Stimulated activated CD4-positive, alpha-beta T cell treated with anti-CD3 and anti-CD28 coated beads, Interleukin-4, amount 100 ng/mL, for 24 hours (primary cell): ENCODE data around the gene NR2F1.

Experiments
- DNase-seq: peaks from one replicate; pipeline ENCODE4 v3.0.0-alpha.2; 2020

Gene NR2F1

GRCh38 chr5:93577854-93578812 is 4.9 kb upstream of the NR2F1 start:
- DNase-seq: no peak

DNA sequence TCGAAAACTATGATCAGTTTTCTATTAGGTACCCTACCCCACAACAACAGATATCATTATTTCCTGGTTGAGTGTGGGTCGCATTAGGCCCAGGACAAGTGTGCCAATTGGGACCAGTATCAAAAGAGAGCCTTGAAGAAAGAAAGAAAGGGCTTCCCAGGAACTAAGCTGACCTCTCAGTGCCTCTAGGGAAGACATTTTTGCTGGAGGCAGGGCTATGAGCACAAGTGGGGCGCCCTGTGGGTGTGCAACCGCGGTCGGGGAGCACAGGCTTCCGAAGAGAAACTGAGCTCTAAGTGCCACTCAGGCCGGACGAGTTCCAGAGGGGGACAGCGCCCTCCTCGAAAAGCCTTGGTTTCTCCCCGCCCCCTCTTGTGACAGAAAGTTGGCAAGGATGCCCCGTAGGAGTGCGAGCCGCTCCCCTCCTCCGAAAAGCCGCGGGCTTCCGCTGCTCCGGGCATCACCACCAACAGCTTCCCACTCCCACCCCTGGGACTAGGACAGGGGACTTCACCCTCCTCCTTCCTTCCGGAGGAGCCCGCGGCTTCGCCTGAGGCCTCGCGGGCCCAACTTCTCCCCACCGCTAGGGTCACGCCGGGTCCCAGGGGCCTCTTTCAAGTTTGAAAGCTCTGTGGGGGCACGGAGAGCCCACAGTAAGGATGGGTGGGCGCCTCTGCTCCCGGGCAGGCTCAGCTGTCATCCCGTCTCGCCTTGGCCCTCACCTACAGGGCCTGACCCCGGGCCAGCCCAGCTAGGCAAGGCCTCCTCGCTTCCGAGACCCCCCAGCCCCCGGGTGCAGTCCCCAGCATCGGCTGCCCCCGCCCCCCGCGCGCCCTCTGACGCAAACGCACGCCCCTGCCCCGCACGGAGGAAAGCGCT is 4.0 kb upstream of the NR2F1 start:
- no peak for DNase-seq

GRCh38 chr5:93579692-93580062 is 3.3 kb upstream of the NR2F1 start:
- DNase-seq: no peak

GRCh38 chr5:93580063-93580926 is 2.7 kb upstream of the NR2F1 start:
- no peak for DNase-seq

GRCh38 chr5:93580927-93581445 is 2.0 kb upstream of the NR2F1 start, which contains the start of gene NR2F1-AS1:
Gene NR2F1-AS1 (minus strand): TSS chr5:93581219.
- no peak for DNase-seq

DNA sequence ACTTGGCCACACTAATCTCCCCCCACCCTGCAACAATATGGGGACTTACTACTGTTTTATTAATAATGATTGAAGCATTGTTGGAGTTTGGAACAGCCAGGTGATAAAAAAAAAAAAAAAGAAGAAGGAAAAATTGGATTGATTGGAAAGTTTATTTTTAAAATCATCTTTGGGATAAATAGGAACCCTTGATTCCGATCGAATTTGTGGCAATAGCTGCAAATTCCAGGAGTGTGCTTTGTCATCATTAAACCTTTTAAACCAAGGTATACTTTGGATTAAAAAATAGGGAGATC is 907 bp upstream of the NR2F1 start:
- no peak for DNase-seq

GRCh38 chr5:93583439-93583767 is 381 bp downstream of the NR2F1 start:
- DNase-seq: no peak

DNA sequence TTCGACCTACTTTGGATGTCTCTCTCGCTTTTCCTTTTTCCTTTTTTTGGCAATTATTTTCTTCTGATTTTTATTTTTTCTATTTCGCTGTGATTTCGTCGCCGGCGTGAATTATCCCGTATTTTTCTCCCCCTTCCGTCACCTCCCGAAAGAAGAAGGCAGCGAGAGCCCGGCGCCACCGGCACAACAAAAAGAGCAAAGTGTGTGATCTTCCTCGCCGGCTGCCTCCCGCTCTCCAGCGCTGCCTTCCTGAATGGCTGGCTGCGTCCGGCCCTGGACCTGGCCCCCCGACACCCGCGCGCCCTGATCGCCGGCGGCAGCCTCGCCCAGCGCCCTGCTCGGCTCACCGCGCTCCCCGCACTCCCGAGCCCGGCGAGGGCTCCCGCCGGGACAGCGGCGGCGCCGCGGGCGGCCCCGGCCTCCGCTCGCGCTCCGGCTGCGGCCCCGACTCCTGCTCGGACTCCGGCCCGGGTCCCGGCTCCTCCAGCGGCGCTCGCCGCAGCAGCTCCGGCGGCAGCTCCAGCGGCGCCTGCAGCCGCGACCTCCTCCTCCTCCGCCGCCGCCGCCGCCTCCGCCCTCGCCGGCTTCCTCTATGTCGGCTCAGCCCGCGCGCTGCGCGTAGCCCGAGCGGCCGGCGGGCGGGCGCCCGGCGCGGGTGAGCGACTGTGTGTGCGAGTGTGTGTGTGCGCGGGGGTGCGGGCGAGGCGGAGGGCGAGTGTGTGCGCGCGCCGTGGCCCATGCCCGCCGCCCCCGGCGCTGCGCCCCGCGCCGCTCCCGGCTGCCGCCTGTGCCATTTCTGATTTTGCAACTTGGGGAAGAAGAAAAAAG is 960 bp downstream of the NR2F1 start:
- no peak for DNase-seq

DNA sequence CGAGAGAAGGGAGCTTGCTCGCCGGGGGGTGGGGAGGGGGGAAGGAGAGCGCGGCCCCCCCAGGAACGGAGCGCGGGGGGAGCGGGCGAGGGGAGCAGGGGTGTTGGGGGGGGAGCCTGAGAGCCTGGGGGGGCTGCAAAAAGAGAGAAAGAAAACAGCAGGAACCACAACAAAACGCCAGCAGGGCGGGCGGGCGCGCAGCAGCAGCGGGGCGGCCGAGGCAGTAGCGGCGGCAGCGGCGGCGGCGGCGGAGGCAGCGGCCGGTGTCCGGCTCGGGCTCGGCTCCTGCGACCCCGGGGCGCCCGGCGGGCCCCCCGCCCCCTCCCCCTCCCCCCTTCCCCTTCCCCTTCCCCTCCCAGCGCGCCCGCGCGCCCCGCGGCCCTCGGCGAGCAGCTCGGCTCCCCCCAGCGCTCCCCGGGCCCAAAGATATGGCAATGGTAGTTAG is 1.6 kb downstream of the NR2F1 start:
- DNase-seq: no peak

GRCh38 chr5:93585041-93585766 is 2.2 kb downstream of the NR2F1 start:
- DNase-seq: no peak

GRCh38 chr5:93585767-93586385 is 2.9 kb downstream of the NR2F1 start:
- no peak for DNase-seq

DNA sequence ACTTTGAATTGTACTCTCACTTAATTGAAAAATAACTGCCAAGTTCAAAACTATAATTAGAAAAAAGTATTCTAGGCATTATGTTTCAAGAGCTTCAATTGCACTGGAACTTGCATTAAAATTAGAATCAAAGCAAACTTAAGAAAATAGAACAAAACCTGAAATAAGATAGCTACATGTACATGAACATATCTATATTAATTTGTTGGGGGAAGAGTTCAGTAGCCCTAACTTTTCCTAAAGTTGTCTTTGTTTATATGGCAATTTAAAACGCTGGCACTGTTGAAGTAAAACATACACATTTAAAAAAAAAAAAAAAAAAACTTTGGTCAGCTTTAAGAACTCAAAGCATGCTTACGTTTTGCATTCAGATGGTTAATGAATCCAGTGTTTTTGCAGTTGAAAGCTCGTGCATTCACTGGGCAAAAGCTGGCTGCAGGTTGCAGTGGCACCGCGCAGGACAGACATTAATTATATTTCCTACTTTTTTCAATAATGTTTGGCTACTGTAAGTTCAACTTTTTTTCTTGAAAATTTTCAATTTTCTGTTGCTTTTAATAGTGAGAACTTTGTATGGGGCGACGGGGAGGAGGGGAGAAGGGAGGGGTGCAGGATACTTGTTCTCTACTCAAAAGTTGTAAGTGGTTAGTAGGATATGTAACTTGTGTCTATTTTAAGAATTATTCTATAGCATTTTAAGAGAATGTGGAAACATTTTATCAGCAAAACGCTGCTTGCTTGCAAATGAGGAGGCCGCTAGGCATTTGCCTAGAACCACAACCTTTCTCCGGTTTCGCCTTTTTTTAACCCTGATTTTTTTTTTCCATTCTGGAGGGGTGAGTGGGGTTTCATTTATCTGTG is 3.9 kb downstream of the NR2F1 start:
- no peak for DNase-seq

GRCh38 chr5:93587597-93588351 is 4.8 kb downstream of the NR2F1 start:
- no peak for DNase-seq

GRCh38 chr5:93588352-93589151 is 5.5 kb downstream of the NR2F1 start:
- no peak for DNase-seq

- DNase-seq: no peak
Observed at GRCh38 chr5:93589152-93589828, 6.3 kb downstream of the NR2F1 start.

GRCh38 chr5:93589829-93590215 is 6.8 kb downstream of the NR2F1 start:
- no peak for DNase-seq

GRCh38 chr5:93590493-93590892 is 7.5 kb downstream of the NR2F1 start:
- no peak for DNase-seq
